CD4-positive, alpha-beta T cell treated with Interleukin-12 subunit alpha and Interleukin-12 subunit beta, for 1 hour (primary cell): ENCODE results near the gene RSBN1.
"Not testable (repeated sequence)": the region's sequence is repeated elsewhere in the genome, so short reads cannot be mapped to it uniquely, and the experiment has no call there.

Experiments
- DNase-seq: peaks from one replicate; pipeline ENCODE4 v3.0.0-alpha.2; 2020

The RSBN1 gene

DNA sequence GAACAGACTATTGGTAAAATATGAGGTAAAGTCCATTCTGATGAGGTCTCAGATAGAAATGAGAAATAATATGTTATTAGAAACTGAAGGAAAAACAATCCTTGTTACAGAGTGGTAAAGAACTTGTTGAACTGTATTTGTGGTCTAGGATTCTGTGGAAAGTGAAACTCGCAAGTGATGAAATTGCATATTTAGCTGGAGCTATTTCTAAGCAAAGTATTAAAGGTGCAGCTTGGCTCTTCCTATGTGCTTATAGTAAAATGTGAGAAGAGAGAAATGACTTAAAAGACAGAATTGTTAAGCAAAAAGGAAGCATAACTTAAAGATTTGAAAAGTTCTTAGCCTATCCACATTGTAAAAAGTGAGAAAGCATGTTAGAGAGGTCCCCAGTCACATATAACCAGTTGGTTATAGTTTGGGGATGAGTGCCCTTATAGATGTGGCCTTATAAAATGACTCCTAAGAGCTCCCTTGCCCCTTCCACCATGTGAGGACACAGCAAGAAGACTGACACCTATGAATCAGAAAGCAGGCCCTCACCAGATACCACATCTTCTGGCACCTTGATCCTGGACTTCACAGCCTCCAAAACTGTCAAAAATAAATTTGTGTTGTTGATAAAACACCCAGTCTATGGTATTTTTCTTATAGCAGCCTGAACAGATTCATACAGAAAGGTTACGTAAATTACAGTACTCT lies 77.8 kb downstream of the RSBN1 start:
- DNase-seq: no peak

DNA sequence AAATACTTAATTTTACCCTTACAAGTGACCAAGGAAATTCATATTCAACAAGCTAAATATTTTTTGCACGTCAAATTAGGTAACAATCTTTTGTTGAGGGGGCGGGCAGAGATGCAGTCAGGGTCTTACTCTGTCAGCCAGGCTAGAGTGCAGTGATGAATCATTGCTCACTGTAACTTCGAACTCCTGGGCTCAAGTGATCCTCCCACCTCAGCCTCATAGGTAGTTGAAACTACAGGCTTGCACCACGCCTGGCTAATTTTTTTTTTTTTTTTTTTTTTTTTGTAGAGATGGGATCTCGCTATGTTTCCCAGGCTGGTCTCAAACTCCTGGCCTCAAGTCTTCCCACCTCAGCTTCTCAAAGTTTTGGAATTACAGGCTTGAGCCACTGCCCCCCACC lies 79.5 kb downstream of the RSBN1 start:
- DNase-seq: no peak

GRCh38 chr1:113721010-113721409 lies 91.3 kb downstream of the RSBN1 start:
- no peak for DNase-seq

DNA sequence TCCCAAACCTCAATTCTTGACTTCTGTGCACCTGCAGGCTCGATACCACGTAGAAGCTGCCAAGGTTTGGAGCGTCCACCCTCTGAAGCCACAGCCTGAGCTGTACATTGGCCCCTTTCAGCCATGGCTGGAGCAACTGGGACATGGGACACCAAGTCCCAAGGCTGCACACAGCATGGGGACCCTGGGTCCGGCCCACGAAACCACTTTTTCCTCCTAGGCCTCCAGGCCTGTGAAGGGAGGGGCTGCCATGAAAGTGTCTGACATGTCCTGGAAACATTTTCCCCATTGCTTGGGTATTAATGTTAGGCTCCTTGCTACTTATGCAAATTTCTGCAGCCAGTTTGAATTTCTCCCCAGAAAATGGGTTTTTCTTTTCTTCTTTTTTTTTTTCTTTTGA lies 93.7 kb downstream of the RSBN1 start:
- DNase-seq: not testable (repeated sequence)

GRCh38 chr1:113717506-113717905 lies 94.8 kb downstream of the RSBN1 start:
- not testable (repeated sequence) for DNase-seq

DNA sequence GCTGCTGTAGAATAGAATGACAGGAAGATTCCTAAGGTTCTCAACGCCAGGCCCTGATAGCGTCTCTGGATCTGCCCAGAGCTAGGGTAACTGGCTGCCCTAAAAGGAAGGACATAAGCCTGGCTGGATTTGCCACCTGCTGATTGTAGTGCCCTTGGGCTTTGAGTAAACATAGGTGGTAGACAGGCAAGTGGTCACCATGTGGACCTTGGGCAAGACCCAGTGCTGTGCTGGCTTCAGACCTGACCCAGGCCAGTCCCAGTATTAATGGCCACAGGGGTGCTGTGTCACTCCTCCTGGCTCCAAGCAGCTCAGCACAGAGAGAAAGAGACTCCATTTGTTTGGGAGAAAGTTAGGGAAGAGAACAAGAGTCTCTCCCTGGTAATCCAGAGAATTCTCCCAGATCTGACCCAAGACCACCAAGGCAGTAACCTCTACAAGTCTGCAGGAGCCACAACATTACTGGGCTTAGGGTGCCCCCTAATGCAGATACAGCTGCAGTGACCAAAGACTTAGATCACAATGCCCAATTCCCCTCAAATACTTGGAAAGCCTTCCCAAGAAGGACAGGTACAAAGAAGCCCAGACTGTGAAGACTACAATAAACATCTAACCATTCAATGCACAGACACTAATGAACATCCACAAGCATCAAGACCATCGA lies 97.5 kb downstream of the RSBN1 start:
- no peak for DNase-seq
